Measurements from ENCODE around the gene MIA2. TPM values are rescaled to one million over a fixed set of nuclear protein-coding genes. Genes with fewer than 3 reads are reported as not detected.
"Not testable (repeated sequence)": the region's sequence is repeated elsewhere in the genome, so short reads cannot be mapped to it uniquely, and the experiment has no call there.

The MIA2 gene
- total RNA-seq, 1 donor from 2014 or later, result 34.7 TPM

GRCh38 chr14:39217214-39217879 is 16.4 kb upstream of the MIA2 start:
- DNase-seq (ENCODE audit: low spot score, unreplicated experiment), result no peak
- H3K36me3 Mint-ChIP-seq (ENCODE audit: insufficient read depth), result no peaks in the 10 kb centered on the region
- H3K4me3 Mint-ChIP-seq (ENCODE audit: low read depth), result no peak overlapping the region
- no peaks in the 10 kb centered on the region for H3K27me3 Mint-ChIP-seq
- H3K4me1 Mint-ChIP-seq (ENCODE audit: low read depth), result no peaks in the 10 kb centered on the region
- no peak for TF ChIP-seq CTCF (IDR thresholded peaks at IDR 0.05; ENCODE audit: unreplicated experiment)
- H3K27ac Mint-ChIP-seq, result no peak overlapping the region
- H3K9me3 Mint-ChIP-seq (ENCODE audit: low read depth), result no peaks in the 10 kb centered on the region

GRCh38 chr14:39218171-39218769 is 15.4 kb upstream of the MIA2 start:
- TF ChIP-seq CTCF (IDR thresholded peaks at IDR 0.05; ENCODE audit: unreplicated experiment), result no peak
- Mint-ChIP-seq H3K27ac (no peak overlapping the region), H3K4me3 (ENCODE audit: low read depth) (no peak overlapping the region), H3K4me1 (ENCODE audit: low read depth) (no peaks in the 10 kb centered on the region), H3K27me3 (no peaks in the 10 kb centered on the region), H3K9me3 (ENCODE audit: low read depth) (no peaks in the 10 kb centered on the region), H3K36me3 (ENCODE audit: insufficient read depth) (no peaks in the 10 kb centered on the region)
- DNase-seq (ENCODE audit: low spot score, unreplicated experiment), result no peak

GRCh38 chr14:39219075-39219499 is 14.6 kb upstream of the MIA2 start:
- no peaks in the 10 kb centered on the region for H3K36me3 Mint-ChIP-seq (ENCODE audit: insufficient read depth)
- H3K9me3 Mint-ChIP-seq (ENCODE audit: low read depth), result no peaks in the 10 kb centered on the region
- H3K27ac Mint-ChIP-seq, result no peak overlapping the region
- H3K4me3 Mint-ChIP-seq (ENCODE audit: low read depth), result no peak overlapping the region
- no peaks in the 10 kb centered on the region for H3K27me3 Mint-ChIP-seq
- H3K4me1 Mint-ChIP-seq (ENCODE audit: low read depth), result no peaks in the 10 kb centered on the region
- no peak for TF ChIP-seq CTCF (IDR thresholded peaks at IDR 0.05; ENCODE audit: unreplicated experiment)
- DNase-seq (ENCODE audit: low spot score, unreplicated experiment), result no peak

GRCh38 chr14:39220473-39220872 is 13.2 kb upstream of the MIA2 start:
- not testable (repeated sequence) for H3K9me3 Mint-ChIP-seq (ENCODE audit: low read depth); H3K27ac Mint-ChIP-seq; H3K36me3 Mint-ChIP-seq (ENCODE audit: insufficient read depth); H3K4me3 Mint-ChIP-seq (ENCODE audit: low read depth); H3K27me3 Mint-ChIP-seq; DNase-seq (ENCODE audit: low spot score, unreplicated experiment); H3K4me1 Mint-ChIP-seq (ENCODE audit: low read depth)

- DNase-seq (ENCODE audit: low spot score, unreplicated experiment), result no peak
- Mint-ChIP-seq H3K36me3 (ENCODE audit: insufficient read depth) (no peaks in the 10 kb centered on the region), H3K9me3 (ENCODE audit: low read depth) (no peaks in the 10 kb centered on the region), H3K27me3 (no peaks in the 10 kb centered on the region), H3K27ac (no peak overlapping the region), H3K4me1 (ENCODE audit: low read depth) (peaks cover 10% of the 10 kb centered on the region), H3K4me3 (ENCODE audit: low read depth) (no peak overlapping the region)
- TF ChIP-seq CTCF (IDR thresholded peaks at IDR 0.05; ENCODE audit: unreplicated experiment), result no peak
These were observed 5.7 kb upstream of the MIA2 start for GRCh38 chr14:39228044-39228443.
